ENCODE measurements around the gene OPN5.

- TF ChIP-seq REST (IDR thresholded peaks at IDR 0.05; ENCODE audit: unreplicated experiment) (no peak), EZH2phosphoT487 (IDR thresholded peaks at IDR 0.05; ENCODE audit: unreplicated experiment) (no peak), EZH2 (IDR thresholded peaks at IDR 0.05; ENCODE audit: low read depth, unreplicated experiment) (no peak), CTCF (conservative IDR thresholded peaks at IDR 0.05; ENCODE audit: low read depth in 2 of 2) (no peak), POLR2AphosphoS5 (IDR thresholded peaks at IDR 0.05; ENCODE audit: low read depth) (no peak), NANOG (IDR thresholded peaks at IDR 0.05; ENCODE audit: borderline replicate concordance) (no peak), STAT1 (IDR thresholded peaks at IDR 0.05; ENCODE audit: unreplicated experiment) (no peak), JUNB (IDR thresholded peaks at IDR 0.05; ENCODE audit: unreplicated experiment) (no peak), CREB1 (CRISPR knock-in tag; IDR thresholded peaks at IDR 0.05; ENCODE audit: low read depth) (no peak), ZNF114 (CRISPR knock-in tag; IDR thresholded peaks at IDR 0.05) (no peak), ZNF331 (CRISPR knock-in tag; IDR thresholded peaks at IDR 0.05; ENCODE audit: low read depth) (no peak)
Observed at GRCh38 chr6:47762502-47762901, 19.3 kb upstream of the OPN5 start.

All from GM23338 (cell line).